Stomach (tissue), 4 donors: ENCODE results near the gene MAT2A.

ENCODE experiments used
- CTCF ChIP-seq, 7 experiments: fragments of 450-650 bp in 4 of 7; fragments of 200-600 bp in 3 of 7; sonication (generic) in 3 of 7; IDR thresholded peaks; one replicate each; pipeline ENCODE4 v1.5.1; 2016 to 2019; ENCODE audit warnings: antibody characterized with exemption in 7 of 7, control low read depth in 2 of 7, mild to moderate bottlenecking in 1 of 7
- EP300 ChIP-seq: sonication (generic); formaldehyde crosslinking; IDR thresholded peaks from one replicate; pipeline ENCODE4 v1.6.1; 2017; ENCODE audit warnings: antibody characterized with exemption
- POLR2A ChIP-seq, 4 donors: fragments of 450-650 bp; IDR thresholded peaks; one replicate each; pipeline ENCODE4 v1.6.1; 2016; ENCODE audit warnings: antibody characterized with exemption in 4 of 4, control low read depth in 2 of 4, mild to moderate bottlenecking in 1 of 4, moderate library complexity in 1 of 4

GRCh38 chr2:85534881-85535280, 4.1 kb upstream of the MAT2A start:
- no peak for TF ChIP-seq POLR2A (IDR thresholded peaks at IDR 0.05)
- no peak for TF ChIP-seq CTCF (IDR thresholded peaks at IDR 0.05)
- TF ChIP-seq EP300 = no peak
